Astrocyte of the spinal cord (primary cell): Measurements from ENCODE around the gene NSRP1.
"Not testable (repeated sequence)": the region's sequence is repeated elsewhere in the genome, so short reads cannot be mapped to it uniquely, and the experiment has no call there.

ENCODE experiments used
- DNase-seq: peaks from one replicate; pipeline ENCODE4 v3.0.0; 2011; ENCODE audit warnings: low read depth, low spot score
- H3K4me3 ChIP-seq: 2 replicates; pipeline ENCODE4 v1.5.1; 2011; ENCODE audit warnings: low read depth, mild to moderate bottlenecking, low read length, moderate library complexity
- CTCF ChIP-seq: IDR thresholded peaks from 2 replicates; pipeline ENCODE4 v1.5.1; 2012; ENCODE audit warnings: low read depth, mild to moderate bottlenecking, low read length, inconsistent platforms
- in situ Hi-C: cut with HindIII; loops from 2 replicates; pipeline ENCODE4 v1.10.0; 2017; ENCODE audit warnings: low sequenced_read_pairs

NSRP1 gene

GRCh38 chr17:30228011-30228410 lies 111.4 kb downstream of the NSRP1 start:
- no peak for TF ChIP-seq CTCF
- DNase-seq, result peak; percentile 38
- H3K4me3 ChIP-seq, result no peak overlapping the region
- in situ Hi-C loops, result no loop called here

- TF ChIP-seq CTCF, result no peak
- no peak for DNase-seq
- in situ Hi-C loops, result no loop called here
- H3K4me3 ChIP-seq, result no peak overlapping the region
These were observed 112.4 kb downstream of the NSRP1 start for GRCh38 chr17:30229012-30229411.

- in situ Hi-C loops, H3K4me3 ChIP-seq, DNase-seq: not testable (repeated sequence)
These were observed 113.4 kb downstream of the NSRP1 start for GRCh38 chr17:30230009-30230408.

GRCh38 chr17:30230596-30231125 lies 114.0 kb downstream of the NSRP1 start:
- no peak for TF ChIP-seq CTCF
- in situ Hi-C loops, result no loop called here
- no peak for DNase-seq
- H3K4me3 ChIP-seq, result no peak overlapping the region

- H3K4me3 ChIP-seq, result no peak overlapping the region
- TF ChIP-seq CTCF, result no peak
- no peak for DNase-seq
- in situ Hi-C loops, result no loop called here
These were observed 115.6 kb downstream of the NSRP1 start for GRCh38 chr17:30232015-30232823.

- no peak for TF ChIP-seq CTCF
- in situ Hi-C loops, result no loop called here
- no peak for DNase-seq
- H3K4me3 ChIP-seq, result no peak overlapping the region
These were observed 116.3 kb downstream of the NSRP1 start for GRCh38 chr17:30232824-30233427.

GRCh38 chr17:30234296-30234695 lies 117.7 kb downstream of the NSRP1 start:
- no peak for TF ChIP-seq CTCF
- no peak for DNase-seq
- H3K4me3 ChIP-seq, result no peak overlapping the region
- in situ Hi-C loops, result no loop called here
